Body of pancreas (tissue), 4 donors: ENCODE results near the gene PLCB2. TPM values are rescaled to one million over a fixed set of nuclear protein-coding genes. Genes with fewer than 3 reads are reported as not detected.

Experiments used
- ATAC-seq: fragments of 150-250 bp; one replicate; pipeline ENCODE4 v1.9.1; 2016
- DNase-seq, 4 donors: peaks; one replicate each; pipeline ENCODE4 v3.0.0-alpha.2; 2019
- H3K27ac ChIP-seq, 4 donors: fragments of 200-600 bp; sonication (generic); 1 replicate in 3 of 4; 2 replicates in 1 of 4; pipeline versions ENCODE4 v1.5.1 to v1.6.1; 2016 to 2019; ENCODE audit warnings: mild to moderate bottlenecking in 1 of 4, mixed read lengths in 1 of 4, moderate library complexity in 1 of 4
- H3K27me3 ChIP-seq, 2 donors: fragments of 200-600 bp; sonication (generic); one replicate each; pipeline ENCODE4 v1.6.0; 2016; ENCODE audit warnings: mild to moderate bottlenecking in 1 of 2
- H3K36me3 ChIP-seq, 2 donors: fragments of 200-600 bp; sonication (generic); replicated peaks in 1 of 2; 2 replicates each; pipeline ENCODE4 v1.5.1; 2016; ENCODE audit warnings: low read depth in 2 of 2; ENCODE audit not compliant: insufficient read depth in 1 of 2
- H3K4me1 ChIP-seq: fragments of 200-600 bp; sonication (generic); one replicate; pipeline ENCODE4 v1.6.0; 2016
- H3K4me3 ChIP-seq, 2 donors: fragments of 200-600 bp; sonication (generic); 1 replicate in 1 of 2; 2 replicates in 1 of 2; pipeline ENCODE4 v1.5.1; 2016 to 2019
- H3K9me3 ChIP-seq, 3 donors: fragments of 200-600 bp; sonication (generic); 1 replicate in 2 of 3; 2 replicates in 1 of 3; pipeline ENCODE4 v1.5.1; 2016
- CTCF ChIP-seq, 7 experiments: fragments of 450-650 bp in 4 of 7; fragments of 200-600 bp in 3 of 7; sonication (generic) in 3 of 7; IDR thresholded peaks; one replicate each; pipeline ENCODE4 v1.5.1; 2016 to 2019; ENCODE audit warnings: antibody characterized with exemption in 7 of 7
- POLR2A ChIP-seq, 3 donors: fragments of 450-650 bp; IDR thresholded peaks; one replicate each; pipeline ENCODE4 v1.6.1; 2016; ENCODE audit warnings: antibody characterized with exemption in 3 of 3, mild to moderate bottlenecking in 2 of 3
- WGBS, 2 donors: methylation state at CpG; one replicate each; pipeline ENCODE4 v1.1.5; 2017; 5-methylcytosine and 5-hydroxymethylcytosine counted together
- intact Hi-C: fragments of 100-400 bp; cut with DNase I; formaldehyde crosslinking; loops from one replicate; pipeline ENCODE4 v1.15.1; 2023
- total RNA-seq, 2 donors: library from RNA; depleted of rRNA; stranded (reverse); fragments of >200 nt; gene quantifications; one replicate each; pipeline ENCODE4 v1.1.0, GENCODE V29; 2016

PLCB2 gene
- total RNA-seq, 2 donors from 2014 or later = 3.1 to 4.6 TPM

GRCh38 chr15:40347559-40348473 lies 40.1 kb upstream of the PLCB2 start:
- H3K9me3 ChIP-seq = no peaks in the 10 kb centered on the region
- intact Hi-C loops = no loop called here
- H3K4me3 ChIP-seq = no peak overlapping the region
- no peak for DNase-seq
- H3K27ac ChIP-seq = no peak overlapping the region
- H3K4me1 ChIP-seq = peaks cover 6% of the 10 kb centered on the region
- H3K36me3 ChIP-seq = no peaks in the 10 kb centered on the region
- no peak for TF ChIP-seq CTCF (IDR thresholded peaks at IDR 0.05)
- no peak for TF ChIP-seq POLR2A (IDR thresholded peaks at IDR 0.05)
- ATAC-seq = no peak
- H3K27me3 ChIP-seq = no peaks in the 10 kb centered on the region
- WGBS, 2 donors = 79 to 80% methylated on average over 11 of the region's 11 CpGs

- ATAC-seq = no peak
- H3K4me1 ChIP-seq = peaks cover 6% of the 10 kb centered on the region
- no peak overlapping the region for H3K4me3 ChIP-seq
- no peak for TF ChIP-seq CTCF (IDR thresholded peaks at IDR 0.05)
- no peak for TF ChIP-seq POLR2A (IDR thresholded peaks at IDR 0.05)
- H3K9me3 ChIP-seq = no peaks in the 10 kb centered on the region
- no peaks in the 10 kb centered on the region for H3K27me3 ChIP-seq
- intact Hi-C loops = no loop called here
- no peak overlapping the region for H3K27ac ChIP-seq
- WGBS, 2 donors = 83 to 85% methylated on average over 15 of the region's 15 CpGs
- no peak for DNase-seq
- no peaks in the 10 kb centered on the region for H3K36me3 ChIP-seq
Observed at GRCh38 chr15:40346579-40347558, 39.1 kb upstream of the PLCB2 start.

- Histone ChIP-seq H3K4me3 (no peak overlapping the region), H3K36me3 (no peaks in the 10 kb centered on the region), H3K9me3 (no peaks in the 10 kb centered on the region), H3K4me1 (peaks cover 10% of the 10 kb centered on the region), H3K27ac (no peak overlapping the region), H3K27me3 (no peaks in the 10 kb centered on the region)
- intact Hi-C loops = no loop called here
- 79% methylated on average over 3 to 6 of the region's 6 CpGs for WGBS, 2 donors
- TF ChIP-seq POLR2A (IDR thresholded peaks at IDR 0.05) (peak in 1 of 3 donors; percentile 7), CTCF (IDR thresholded peaks at IDR 0.05) (no peak)
- DNase-seq (no peak), ATAC-seq (no peak)
Observed at GRCh38 chr15:40345867-40346578, 38.3 kb upstream of the PLCB2 start.

- no peak overlapping the region for H3K4me3 ChIP-seq
- no peaks in the 10 kb centered on the region for H3K36me3 ChIP-seq
- 56 to 65% methylated on average over 10 of the region's 10 CpGs for WGBS, 2 donors
- H3K27me3 ChIP-seq = no peaks in the 10 kb centered on the region
- H3K4me1 ChIP-seq = peaks cover 17% of the 10 kb centered on the region
- intact Hi-C loops = no loop called here
- no peak for ATAC-seq
- no peak for DNase-seq
- H3K9me3 ChIP-seq = no peaks in the 10 kb centered on the region
- TF ChIP-seq CTCF (IDR thresholded peaks at IDR 0.05) (no peak), POLR2A (IDR thresholded peaks at IDR 0.05) (no peak)
- no peak overlapping the region for H3K27ac ChIP-seq
Observed at GRCh38 chr15:40345225-40345866, 37.6 kb upstream of the PLCB2 start.
